H1 (cell line): ENCODE results near the gene GUCY1B1. TPM values are rescaled to one million over a fixed set of nuclear protein-coding genes. Genes with fewer than 3 reads are reported as not detected.

ENCODE experiments used
- ATF3 ChIP-seq: IDR thresholded peaks from 2 replicates; pipeline ENCODE4 v1.6.1; 2011; ENCODE audit warnings: low read depth, mild to moderate bottlenecking, low read length; ENCODE audit not compliant: insufficient read depth
- CBX5 ChIP-seq: fragments of 300-800, 300-1000 bp; sonication (generic); IDR thresholded peaks from 2 replicates; pipeline ENCODE4 v1.7.1; 2016; ENCODE audit warnings: antibody characterized with exemption, low read length, low read depth
- CEBPB ChIP-seq: IDR thresholded peaks from 2 replicates; pipeline ENCODE4 v1.6.1; 2012; ENCODE audit warnings: low read depth, low read length
- CTCF ChIP-seq, 3 experiments: IDR thresholded peaks; 1 replicate in 2 of 3; 2 replicates in 1 of 3; pipeline versions ENCODE4 v1.5.1 to v1.6.1; 2011; ENCODE audit warnings: low read length in 3 of 3, mild to moderate bottlenecking in 3 of 3, inconsistent platforms in 2 of 3, low read depth in 1 of 3, moderate library complexity in 1 of 3; ENCODE audit not compliant: insufficient read depth in 1 of 3; ENCODE audit errors: control extremely low read depth in 1 of 3
- EGR1 ChIP-seq: IDR thresholded peaks from 2 replicates; pipeline ENCODE4 v1.6.1; 2011; ENCODE audit warnings: low read depth, low read length, borderline replicate concordance
- FOSL1 ChIP-seq: IDR thresholded peaks from 2 replicates; pipeline ENCODE4 v1.6.1; 2011; ENCODE audit warnings: mild to moderate bottlenecking, low read depth, low read length, moderate library complexity; ENCODE audit not compliant: insufficient read depth
- GABPA ChIP-seq: IDR thresholded peaks from 2 replicates; pipeline ENCODE4 v1.6.1; 2011; ENCODE audit warnings: mild to moderate bottlenecking, low read length, moderate library complexity, borderline replicate concordance; ENCODE audit not compliant: insufficient read depth
- POLR2AphosphoS5 ChIP-seq: IDR thresholded peaks from 2 replicates; pipeline ENCODE4 v1.6.1; 2011; ENCODE audit warnings: low read depth, low read length
- RXRA ChIP-seq: IDR thresholded peaks from 2 replicates; pipeline ENCODE4 v1.6.1; 2011; ENCODE audit warnings: low read depth, mild to moderate bottlenecking, low read length, moderate library complexity; ENCODE audit not compliant: insufficient read depth
- SIX5 ChIP-seq: IDR thresholded peaks from 2 replicates; pipeline ENCODE4 v1.6.1; 2011; ENCODE audit warnings: mild to moderate bottlenecking, low read depth, low read length
- YY1 ChIP-seq: IDR thresholded peaks from 2 replicates; pipeline ENCODE4 v1.6.1; 2011; ENCODE audit warnings: low read depth, mild to moderate bottlenecking, low read length
- polyA plus RNA-seq, 7 experiments: library from polyadenylated mRNA; depleted of rRNA in 3 of 7; stranded (reverse) in 5 of 7; unstranded in 2 of 7; fragments of >200 nt in 5 of 7; fragments of 200-250 nt in 2 of 7; gene quantifications; 1 replicate in 5 of 7; 2 replicates in 1 of 7; 4 replicates in 1 of 7; pipeline versions ENCODE4 v1.2.1 to v1.2.3, GENCODE V29; 2011 to 2013; ENCODE audit warnings: missing spikeins in 2 of 7, mixed read lengths in 2 of 7
- total RNA-seq: library from RNA; stranded (reverse); fragmentation: NEBNext Ultra II Directional; extraction: Animal tissue kit (Norgen Biotek cat#: 25700); gene quantifications from 2 replicates; pipeline ENCODE4 v1.2.1, GENCODE V29; 2021
- TF ChIP-seq, protein P1 (sequence below): IDR thresholded peaks from 2 replicates; pipeline ENCODE4 v1.6.1; 2012; ENCODE audit warnings: inconsistent platforms

Gene GUCY1B1
- total and polyA plus RNA-seq, 2 of the 8 experiments (the other 6 are each of a cell fraction or from before 2014, with no cell fraction given), result 1.5 to 2.9 TPM

DNA sequence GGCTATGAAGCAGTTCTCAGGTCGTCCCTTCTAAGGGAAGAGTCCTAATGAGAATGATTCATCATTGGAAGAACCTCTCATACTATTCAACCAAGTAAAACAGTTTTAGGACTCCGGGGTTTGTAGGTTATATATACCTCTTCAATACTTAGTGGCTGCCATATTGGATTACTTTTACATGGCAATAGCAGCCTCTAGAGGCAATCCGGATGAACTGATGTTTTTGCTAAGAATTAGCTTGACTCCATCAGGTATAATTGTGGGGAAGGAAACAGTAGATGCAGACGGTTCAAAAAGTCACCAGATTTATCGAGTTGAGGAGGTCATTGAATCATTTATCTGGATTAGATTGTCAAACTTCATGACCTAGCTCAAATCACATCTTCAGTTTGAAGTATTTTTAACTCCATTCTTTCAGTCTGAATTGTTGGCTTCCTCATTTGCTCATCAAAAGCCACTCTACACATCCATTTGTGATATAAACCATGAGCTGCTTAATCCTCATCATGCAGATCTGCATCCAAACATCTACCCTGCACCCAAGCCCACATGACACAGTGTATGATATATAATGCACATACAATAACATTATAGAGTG, 28.4 kb downstream of the GUCY1B1 start (continued):
- peak in 2 of 3 experiments; percentile 77 to 80; a peak in 3 of 4 replicates for TF ChIP-seq CTCF (IDR thresholded peaks at IDR 0.05; ENCODE audit: control extremely low read depth in 1 of 3, insufficient read depth in 1 of 3, low read depth in 1 of 3, low read length in 3 of 3)
- no peak for TF ChIP-seq RXRA
- TF ChIP-seq SIX5, result no peak
- TF ChIP-seq FOSL1, result no peak
- TF ChIP-seq CEBPB, result no peak
- no peak for TF ChIP-seq EGR1
- no peak for TF ChIP-seq ATF3
- TF ChIP-seq POLR2AphosphoS5, result no peak
- TF ChIP-seq GABPA, result no peak
- TF ChIP-seq, protein P1, sequence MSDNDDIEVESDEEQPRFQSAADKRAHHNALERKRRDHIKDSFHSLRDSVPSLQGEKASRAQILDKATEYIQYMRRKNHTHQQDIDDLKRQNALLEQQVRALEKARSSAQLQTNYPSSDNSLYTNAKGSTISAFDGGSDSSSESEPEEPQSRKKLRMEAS, result no peak
- no peak for TF ChIP-seq CBX5
- peak; percentile 93 for TF ChIP-seq YY1
